Panc1 (cell line): ENCODE data around the gene RFC2. TPM values are rescaled to one million over a fixed set of nuclear protein-coding genes. Genes with fewer than 3 reads are reported as not detected.
A peak's percentile ranks its signal among the peaks of the same experiment; 100 is the strongest.

ENCODE experiments used
- ATAC-seq: fragments of 200-7000 bp; cut with Tn5 transposase; 2 replicates; pipeline ENCODE4 v1.9.1; 2020; ENCODE audit warnings: mild to moderate bottlenecking, moderate library complexity
- BruUV-seq: library from RNA; stranded (reverse); fragments of 400-500 nt; replicated peaks from 2 replicates; lab custom pipeline; 2021; lab: Mats Ljungman, UMichigan
- CTCF ChIA-PET: fragments of 300-600 bp; sonication (Branson Sonifier 250); formaldehyde crosslinking; loops from one replicate; lab custom pipeline; 2022; ENCODE audit warnings: antibody characterized with exemption; lab: Charles Lee
- POLR2A ChIA-PET: fragments of 300-600 bp; sonication (Branson Sonifier 250); formaldehyde crosslinking; loops from one replicate; lab custom pipeline; 2022; ENCODE audit warnings: antibody characterized with exemption; lab: Charles Lee
- DNase-seq: peaks from one replicate; pipeline ENCODE4 v3.0.0-alpha.2; 2010; ENCODE audit warnings: low read depth, low spot score
- H3K27ac ChIP-seq: 2 replicates; pipeline ENCODE4 v1.5.1; 2011; ENCODE audit warnings: mild to moderate bottlenecking, low read length, inconsistent platforms
- H3K27me3 ChIP-seq: fragments of 200-500 bp; sonication (Bioruptor generic); 2 replicates; pipeline ENCODE4 v1.6.0; 2014; ENCODE audit warnings: low read length, inconsistent platforms; ENCODE audit not compliant: control insufficient read depth, insufficient read depth
- H3K36me3 ChIP-seq: fragments of 200-500 bp; sonication (Bioruptor generic); 2 replicates; pipeline ENCODE4 v1.5.1; 2014; ENCODE audit warnings: inconsistent platforms, mild to moderate bottlenecking, low read length, moderate library complexity; ENCODE audit not compliant: control insufficient read depth, insufficient read depth
- H3K4me1 ChIP-seq: 2 replicates; pipeline ENCODE4 v1.5.1; 2011; ENCODE audit warnings: inconsistent platforms, mild to moderate bottlenecking, low read length, moderate library complexity; ENCODE audit not compliant: control insufficient read depth, insufficient read depth
- H3K4me3 ChIP-seq, 2 experiments: 2 replicates each; pipeline ENCODE4 v1.5.1; 2011 to 2012; ENCODE audit warnings: low read depth in 2 of 2, low read length in 2 of 2, mild to moderate bottlenecking in 2 of 2, inconsistent platforms in 1 of 2, moderate library complexity in 1 of 2
- H3K9me3 ChIP-seq: fragments of 200-500 bp; sonication (Bioruptor generic); 2 replicates; pipeline ENCODE4 v1.5.1; 2014; ENCODE audit warnings: low read depth, mild to moderate bottlenecking, inconsistent platforms, low read length, moderate library complexity; ENCODE audit not compliant: control insufficient read depth, insufficient read depth
- POLR2AphosphoS5 ChIP-seq: IDR thresholded peaks from 2 replicates; pipeline ENCODE4 v1.6.1; 2012; ENCODE audit warnings: mild to moderate bottlenecking, low read depth, low read length, moderate library complexity
- SIN3A ChIP-seq: IDR thresholded peaks from 2 replicates; pipeline ENCODE4 v1.6.1; 2012; ENCODE audit warnings: low read depth, mild to moderate bottlenecking, low read length, moderate library complexity, borderline replicate concordance; ENCODE audit not compliant: insufficient read depth
- TCF7L2 ChIP-seq: IDR thresholded peaks from 2 replicates; pipeline ENCODE4 v1.6.1; 2011; ENCODE audit warnings: mild to moderate bottlenecking, low read depth, low read length, inconsistent platforms
- in situ Hi-C: cut with HindIII; loops from 2 replicates; pipeline ENCODE4 v1.10.0; 2016; ENCODE audit warnings: low sequenced_read_pairs, low pct_unique_long_range_greater_than_20kb
- intact Hi-C: fragments of 100-400 bp; cut with micrococcal nuclease; formaldehyde crosslinking; loops from one replicate; pipeline ENCODE4 v1.10.0; 2022; ENCODE audit not compliant: unreplicated experiment
- total RNA-seq: library from RNA; stranded (reverse); gene quantifications from one replicate; pipeline ENCODE4 v1.2.1, GENCODE V29; 2021; ENCODE audit not compliant: unreplicated experiment
- TF ChIP-seq, protein P1 (sequence below): fragments of 450-650 bp; IDR thresholded peaks from 2 replicates; pipeline ENCODE4 v1.5.1; 2017; ENCODE audit warnings: mild to moderate bottlenecking
- TF ChIP-seq, protein P2 (sequence below), 2 experiments: IDR thresholded peaks; 2 replicates each; pipeline ENCODE4 v1.6.1; 2011 to 2012; ENCODE audit warnings: low read depth in 2 of 2, control low read depth in 1 of 2, low read length in 1 of 2, mild to moderate bottlenecking in 1 of 2, moderate library complexity in 1 of 2; ENCODE audit not compliant: insufficient read depth in 1 of 2

The RFC2 gene
- total RNA-seq, 1 experiment from 2014 or later = 56.2 TPM

DNA sequence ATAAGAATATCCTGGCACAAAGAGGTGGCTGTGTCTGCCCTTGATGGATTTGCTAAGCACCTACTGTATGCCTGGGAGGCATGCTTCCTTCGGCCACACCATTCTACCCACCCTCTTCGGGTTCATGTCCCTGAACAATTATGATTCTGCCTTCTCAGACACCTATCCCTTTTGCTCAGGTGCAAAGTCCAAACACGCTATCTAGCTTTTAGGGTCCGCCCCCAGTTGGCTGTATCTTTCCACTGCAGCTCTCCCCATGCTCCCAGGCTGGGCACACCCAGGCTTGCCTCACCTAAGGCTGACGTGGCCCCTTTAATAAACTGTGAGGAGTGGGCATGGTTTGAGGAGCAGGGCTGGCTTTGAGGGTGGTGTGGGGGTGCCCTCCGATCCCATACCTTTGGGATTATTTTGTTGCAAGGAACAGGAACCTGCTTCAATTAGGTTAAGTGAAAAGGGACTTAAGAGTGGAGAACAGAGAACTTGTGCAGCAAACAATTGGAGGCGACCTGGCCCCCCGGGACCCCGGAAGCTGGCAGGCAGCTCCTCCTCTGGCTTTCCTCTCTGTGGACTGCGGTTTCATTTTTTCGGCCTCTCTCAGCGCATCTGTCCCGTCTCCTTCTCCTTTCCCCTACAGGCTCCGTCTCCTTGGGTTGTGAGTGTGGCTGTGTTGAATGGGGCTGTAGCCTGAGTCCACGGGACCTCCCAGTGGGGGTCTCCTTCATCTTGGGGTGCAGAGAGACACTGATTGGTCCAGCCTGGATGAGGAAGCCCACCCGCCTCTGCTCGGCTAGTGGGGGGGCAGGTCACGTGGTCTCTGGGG is 38.8 kb upstream of the RFC2 start:
- TSS peak; percentile 28 for BruUV-seq
- intact Hi-C loops = no loop called here
- in situ Hi-C loops = no loop called here

DNA sequence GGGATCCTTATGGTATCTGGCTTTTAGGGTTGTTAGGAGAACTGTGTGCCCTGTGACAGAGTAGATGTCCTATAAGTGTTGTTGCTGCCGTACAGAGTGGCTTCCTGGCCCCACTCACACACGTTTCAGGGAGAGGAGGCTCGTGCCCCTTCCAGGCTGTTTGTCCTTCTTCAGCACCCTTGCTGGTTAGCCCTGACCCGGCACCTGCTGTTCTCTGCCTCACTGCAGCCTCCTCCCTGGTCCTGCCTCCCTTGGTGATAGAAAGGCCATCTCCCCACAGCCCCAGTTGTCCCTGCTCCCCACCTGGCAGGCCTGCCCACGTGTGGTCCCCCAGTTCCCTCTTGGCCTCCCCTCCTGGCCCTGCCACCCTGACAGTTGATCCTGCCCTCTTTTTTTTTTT is 37.3 kb upstream of the RFC2 start:
- no peaks in the 10 kb centered on the region for H3K36me3 ChIP-seq
- no peak for ATAC-seq
- ChIA-PET CTCF (interaction anchor here (1.0 kb wide), 1 partner anchor 109 kb away, joined by 4 read pairs; no protein-coding TSS in a partner anchor), POLR2A (no interaction called here)
- no peak overlapping the region for H3K27ac ChIP-seq
- TF ChIP-seq, protein P1, sequence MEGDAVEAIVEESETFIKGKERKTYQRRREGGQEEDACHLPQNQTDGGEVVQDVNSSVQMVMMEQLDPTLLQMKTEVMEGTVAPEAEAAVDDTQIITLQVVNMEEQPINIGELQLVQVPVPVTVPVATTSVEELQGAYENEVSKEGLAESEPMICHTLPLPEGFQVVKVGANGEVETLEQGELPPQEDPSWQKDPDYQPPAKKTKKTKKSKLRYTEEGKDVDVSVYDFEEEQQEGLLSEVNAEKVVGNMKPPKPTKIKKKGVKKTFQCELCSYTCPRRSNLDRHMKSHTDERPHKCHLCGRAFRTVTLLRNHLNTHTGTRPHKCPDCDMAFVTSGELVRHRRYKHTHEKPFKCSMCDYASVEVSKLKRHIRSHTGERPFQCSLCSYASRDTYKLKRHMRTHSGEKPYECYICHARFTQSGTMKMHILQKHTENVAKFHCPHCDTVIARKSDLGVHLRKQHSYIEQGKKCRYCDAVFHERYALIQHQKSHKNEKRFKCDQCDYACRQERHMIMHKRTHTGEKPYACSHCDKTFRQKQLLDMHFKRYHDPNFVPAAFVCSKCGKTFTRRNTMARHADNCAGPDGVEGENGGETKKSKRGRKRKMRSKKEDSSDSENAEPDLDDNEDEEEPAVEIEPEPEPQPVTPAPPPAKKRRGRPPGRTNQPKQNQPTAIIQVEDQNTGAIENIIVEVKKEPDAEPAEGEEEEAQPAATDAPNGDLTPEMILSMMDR = no peak
- no peak for TF ChIP-seq TCF7L2
- no peak for TF ChIP-seq POLR2AphosphoS5
- no peak for TF ChIP-seq SIN3A
- TF ChIP-seq, protein P2, sequence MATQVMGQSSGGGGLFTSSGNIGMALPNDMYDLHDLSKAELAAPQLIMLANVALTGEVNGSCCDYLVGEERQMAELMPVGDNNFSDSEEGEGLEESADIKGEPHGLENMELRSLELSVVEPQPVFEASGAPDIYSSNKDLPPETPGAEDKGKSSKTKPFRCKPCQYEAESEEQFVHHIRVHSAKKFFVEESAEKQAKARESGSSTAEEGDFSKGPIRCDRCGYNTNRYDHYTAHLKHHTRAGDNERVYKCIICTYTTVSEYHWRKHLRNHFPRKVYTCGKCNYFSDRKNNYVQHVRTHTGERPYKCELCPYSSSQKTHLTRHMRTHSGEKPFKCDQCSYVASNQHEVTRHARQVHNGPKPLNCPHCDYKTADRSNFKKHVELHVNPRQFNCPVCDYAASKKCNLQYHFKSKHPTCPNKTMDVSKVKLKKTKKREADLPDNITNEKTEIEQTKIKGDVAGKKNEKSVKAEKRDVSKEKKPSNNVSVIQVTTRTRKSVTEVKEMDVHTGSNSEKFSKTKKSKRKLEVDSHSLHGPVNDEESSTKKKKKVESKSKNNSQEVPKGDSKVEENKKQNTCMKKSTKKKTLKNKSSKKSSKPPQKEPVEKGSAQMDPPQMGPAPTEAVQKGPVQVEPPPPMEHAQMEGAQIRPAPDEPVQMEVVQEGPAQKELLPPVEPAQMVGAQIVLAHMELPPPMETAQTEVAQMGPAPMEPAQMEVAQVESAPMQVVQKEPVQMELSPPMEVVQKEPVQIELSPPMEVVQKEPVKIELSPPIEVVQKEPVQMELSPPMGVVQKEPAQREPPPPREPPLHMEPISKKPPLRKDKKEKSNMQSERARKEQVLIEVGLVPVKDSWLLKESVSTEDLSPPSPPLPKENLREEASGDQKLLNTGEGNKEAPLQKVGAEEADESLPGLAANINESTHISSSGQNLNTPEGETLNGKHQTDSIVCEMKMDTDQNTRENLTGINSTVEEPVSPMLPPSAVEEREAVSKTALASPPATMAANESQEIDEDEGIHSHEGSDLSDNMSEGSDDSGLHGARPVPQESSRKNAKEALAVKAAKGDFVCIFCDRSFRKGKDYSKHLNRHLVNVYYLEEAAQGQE (IDR thresholded peaks at IDR 0.05; ENCODE audit: insufficient read depth in 1 of 2, low read depth in 2 of 2, low read length in 1 of 2) = no peak
- in situ Hi-C loops (no loop called here), intact Hi-C loops (no loop called here)
- H3K4me3 ChIP-seq = peak overlapping the region; percentile 74 to 84
- peaks cover 47% of the 10 kb centered on the region for H3K4me1 ChIP-seq
- BruUV-seq = no TSS peak
- no peaks in the 10 kb centered on the region for H3K9me3 ChIP-seq
- no peaks in the 10 kb centered on the region for H3K27me3 ChIP-seq
- no peak for DNase-seq

More for the DNA sequence above, 38.8 kb upstream of the RFC2 start:
- ChIA-PET CTCF (interaction anchor here (1.0 kb wide), 1 partner anchor 108 kb away, joined by 4 read pairs; no protein-coding TSS in a partner anchor), POLR2A (no interaction called here)
- Histone ChIP-seq H3K36me3 (no peaks in the 10 kb centered on the region), H3K4me3 (0 out of 4 replicates have a peak overlapping the region, but pooled peaks of 1 of the 2 experiments have one; percentile 16), H3K27me3 (no peaks in the 10 kb centered on the region), H3K27ac (peak overlapping the region; percentile 66), H3K9me3 (no peaks in the 10 kb centered on the region), H3K4me1 (peaks cover 38% of the 10 kb centered on the region)
- TF ChIP-seq, protein P1 = no peak
- TF ChIP-seq POLR2AphosphoS5 (no peak), TCF7L2 (no peak), SIN3A (no peak)
- TF ChIP-seq, protein P2 (IDR thresholded peaks at IDR 0.05; ENCODE audit: insufficient read depth in 1 of 2, low read depth in 2 of 2, low read length in 1 of 2) = no peak
- DNase-seq (no peak), ATAC-seq (no peak)
